GM12873 (cell line): ENCODE measurements around the gene SLC9A1.

Experiments
- CTCF ChIP-seq: IDR thresholded peaks from 2 replicates; pipeline ENCODE4 v1.5.1; 2012; ENCODE audit warnings: low read depth, mild to moderate bottlenecking, moderate library complexity, low read length, control low read depth; ENCODE audit not compliant: insufficient read depth; ENCODE audit errors: missing control alignments

Gene SLC9A1

GRCh38 chr1:27157194-27157593, 2.3 kb upstream of the SLC9A1 start:
- no peak for TF ChIP-seq CTCF

GRCh38 chr1:27154469-27154990, 395 bp downstream of the SLC9A1 start:
- TF ChIP-seq CTCF, result no peak

GRCh38 chr1:27153927-27154358, 982 bp downstream of the SLC9A1 start:
- no peak for TF ChIP-seq CTCF

GRCh38 chr1:27153549-27153886, 1.4 kb downstream of the SLC9A1 start:
- peak; percentile 1 for TF ChIP-seq CTCF

GRCh38 chr1:27152829-27153548, 1.9 kb downstream of the SLC9A1 start:
- no peak for TF ChIP-seq CTCF

- TF ChIP-seq CTCF, result no peak
Measured at GRCh38 chr1:27152004-27152828, 2.7 kb downstream of the SLC9A1 start.

GRCh38 chr1:27150641-27151040, 4.3 kb downstream of the SLC9A1 start:
- no peak for TF ChIP-seq CTCF
